ENCODE data around the gene AKAP13.
A peak's percentile ranks its signal among the peaks of the same experiment; 100 is the strongest.
"Not testable (repeated sequence)": the region's sequence is repeated elsewhere in the genome, so short reads cannot be mapped to it uniquely, and the experiment has no call there.

AKAP13 gene

GRCh38 chr15:85414495-85414894 is 34.1 kb downstream of the AKAP13 start:
- no peak for DNase-seq

GRCh38 chr15:85414991-85415390 is 34.6 kb downstream of the AKAP13 start:
- DNase-seq = no peak

GRCh38 chr15:85415783-85416182 is 35.4 kb downstream of the AKAP13 start:
- DNase-seq = no peak

DNA sequence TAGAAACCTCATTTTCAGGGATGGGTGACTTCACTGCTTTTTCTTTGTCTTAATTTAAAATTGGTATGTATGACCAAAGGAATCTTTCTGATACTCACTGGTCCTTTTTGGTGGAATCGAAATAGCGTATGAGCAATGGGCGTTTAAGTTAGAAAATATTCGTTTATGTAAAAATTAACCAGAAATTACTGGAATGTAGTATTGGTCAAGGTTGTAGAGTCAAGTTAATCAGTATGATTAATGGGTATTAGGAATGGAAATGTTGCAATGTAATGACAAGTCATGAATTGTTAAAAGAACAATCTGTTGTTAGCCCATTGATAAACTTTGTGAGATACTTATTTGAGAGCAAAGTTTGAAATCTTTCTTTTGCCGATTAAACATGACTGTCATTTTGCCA is 36.9 kb downstream of the AKAP13 start:
- no peak for DNase-seq

DNA sequence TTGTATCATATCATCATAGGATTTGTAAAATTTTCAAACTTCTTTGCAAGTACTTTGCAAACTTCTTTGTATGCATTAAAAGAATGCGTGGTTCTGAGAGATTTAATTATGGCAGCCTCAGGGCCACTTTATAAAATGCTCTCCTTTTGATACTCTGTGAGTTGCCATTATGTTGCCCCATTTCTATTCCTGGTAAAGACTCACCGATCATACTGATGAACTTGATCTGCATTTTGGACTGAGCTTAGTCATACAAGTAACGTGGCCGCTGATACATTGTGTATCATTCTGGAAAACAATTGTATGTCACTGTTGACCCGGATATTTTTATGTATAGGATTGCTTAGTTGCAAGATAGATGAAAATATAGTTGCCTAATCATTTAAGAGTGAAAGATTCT is 38.8 kb downstream of the AKAP13 start:
- DNase-seq = no peak

DNA sequence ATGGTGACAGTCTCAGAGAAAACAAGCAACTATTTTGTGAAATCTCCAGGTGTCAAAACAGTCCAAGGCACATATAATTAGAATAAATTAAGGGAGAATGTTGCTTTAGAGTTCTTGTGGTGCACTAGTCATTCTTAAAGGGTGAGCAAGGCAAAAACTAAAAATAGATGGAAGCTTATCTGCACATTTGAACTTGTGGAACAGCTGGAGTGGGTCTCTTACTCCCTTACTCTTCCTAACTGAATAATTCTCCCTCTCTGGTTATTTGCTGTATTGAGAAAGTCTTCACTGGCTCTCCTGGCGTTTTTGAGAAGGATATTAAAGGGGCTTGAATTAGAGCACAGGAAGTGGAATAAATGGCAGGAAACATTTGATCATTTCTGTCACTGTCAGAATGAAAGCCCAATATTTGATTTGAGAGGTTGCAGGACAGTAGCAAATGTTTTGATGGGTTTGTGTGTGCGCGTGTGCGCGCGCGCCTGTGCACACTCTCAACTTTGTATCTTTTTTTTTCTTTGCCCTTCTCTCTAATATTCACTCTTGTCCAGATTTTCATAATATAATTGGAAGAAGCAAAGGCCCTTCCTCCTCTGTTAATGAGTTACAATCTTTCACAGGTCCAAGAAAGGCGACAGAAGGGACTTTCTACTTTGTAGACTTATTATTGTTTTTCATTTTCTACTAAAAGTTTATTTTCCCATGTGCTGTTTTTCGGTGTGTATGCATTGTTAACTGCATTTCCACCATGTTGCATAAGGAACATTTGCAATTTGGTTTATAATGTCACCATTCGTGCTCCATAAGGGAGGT is 40.9 kb downstream of the AKAP13 start:
- no peak for DNase-seq

DNA sequence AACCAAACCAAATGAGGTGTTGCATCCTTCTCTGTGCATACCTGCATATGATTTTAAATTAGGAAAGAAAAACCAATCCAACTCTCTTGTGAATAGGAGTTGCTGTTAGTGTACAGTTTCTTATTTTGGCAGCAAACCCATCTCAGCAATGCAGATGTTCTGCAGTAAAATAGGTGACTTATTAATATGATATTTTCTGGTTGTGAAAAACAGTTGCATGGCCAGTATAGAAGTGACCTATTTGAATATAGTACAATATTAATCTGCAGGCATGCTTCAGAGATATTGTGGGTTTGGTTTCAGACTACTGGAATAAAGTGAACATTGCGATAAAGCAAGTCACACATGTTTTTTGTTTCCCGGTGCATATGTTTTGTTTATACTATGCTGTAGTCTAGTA is 42.2 kb downstream of the AKAP13 start:
- no peak for DNase-seq

DNA sequence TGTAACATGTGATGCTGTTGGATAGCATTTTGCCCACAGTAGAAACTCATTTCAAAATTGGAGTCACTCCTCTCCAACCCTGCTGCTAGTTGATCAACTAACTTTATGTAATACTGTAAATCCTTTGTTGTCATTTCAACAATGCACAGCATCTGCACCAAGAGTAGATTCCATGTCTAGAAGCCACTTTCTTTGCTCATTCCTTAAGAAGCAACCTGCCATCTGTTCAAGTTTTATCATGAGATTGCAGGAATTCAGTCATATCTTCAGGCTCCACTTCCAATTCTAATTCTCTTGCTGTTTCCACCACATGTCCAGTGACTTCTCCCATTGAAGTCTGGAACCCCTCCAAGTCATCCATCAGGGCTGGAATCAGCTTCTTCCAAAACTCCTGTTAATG is 42.9 kb downstream of the AKAP13 start:
- no peak for DNase-seq

GRCh38 chr15:85424154-85424553 is 43.8 kb downstream of the AKAP13 start:
- no peak for DNase-seq

GRCh38 chr15:85426481-85426880 is 46.1 kb downstream of the AKAP13 start:
- DNase-seq = no peak

DNA sequence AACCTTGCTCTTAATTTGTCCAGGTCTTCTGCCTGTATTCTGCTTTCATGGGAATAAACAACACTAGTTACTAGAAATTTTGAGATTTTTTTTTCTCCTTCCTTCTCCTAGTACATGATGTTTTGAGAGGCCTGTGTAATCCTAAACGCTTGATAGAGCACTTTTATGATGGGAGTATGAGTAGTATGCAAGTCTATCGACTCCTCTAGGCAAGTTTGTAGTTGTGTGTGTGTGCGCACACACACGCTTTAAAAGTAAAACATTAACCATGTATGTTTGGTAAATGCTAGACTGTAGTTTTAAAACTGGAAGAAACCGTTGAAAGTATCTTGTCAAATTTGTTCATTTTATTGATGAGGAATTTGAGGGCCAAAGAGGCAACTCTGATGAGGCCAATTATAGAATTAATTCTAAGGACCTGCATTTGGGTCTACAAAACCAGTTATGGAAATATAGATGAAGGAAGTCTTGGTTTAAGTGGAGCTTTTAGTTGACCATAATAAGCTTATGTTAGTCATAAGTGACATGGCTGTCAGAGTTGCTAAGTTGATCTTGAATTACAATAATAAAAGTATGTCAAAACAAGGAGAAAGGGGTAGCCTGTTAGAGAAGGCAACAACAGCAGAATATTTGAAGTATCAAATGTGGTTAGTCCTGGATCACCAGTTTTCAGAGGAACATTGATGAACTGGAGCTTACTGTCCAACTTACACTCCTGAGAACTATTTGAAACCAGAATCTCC is 47.1 kb downstream of the AKAP13 start:
- DNase-seq = no peak

GRCh38 chr15:85429522-85429921 is 49.1 kb downstream of the AKAP13 start:
- no peak for DNase-seq

DNA sequence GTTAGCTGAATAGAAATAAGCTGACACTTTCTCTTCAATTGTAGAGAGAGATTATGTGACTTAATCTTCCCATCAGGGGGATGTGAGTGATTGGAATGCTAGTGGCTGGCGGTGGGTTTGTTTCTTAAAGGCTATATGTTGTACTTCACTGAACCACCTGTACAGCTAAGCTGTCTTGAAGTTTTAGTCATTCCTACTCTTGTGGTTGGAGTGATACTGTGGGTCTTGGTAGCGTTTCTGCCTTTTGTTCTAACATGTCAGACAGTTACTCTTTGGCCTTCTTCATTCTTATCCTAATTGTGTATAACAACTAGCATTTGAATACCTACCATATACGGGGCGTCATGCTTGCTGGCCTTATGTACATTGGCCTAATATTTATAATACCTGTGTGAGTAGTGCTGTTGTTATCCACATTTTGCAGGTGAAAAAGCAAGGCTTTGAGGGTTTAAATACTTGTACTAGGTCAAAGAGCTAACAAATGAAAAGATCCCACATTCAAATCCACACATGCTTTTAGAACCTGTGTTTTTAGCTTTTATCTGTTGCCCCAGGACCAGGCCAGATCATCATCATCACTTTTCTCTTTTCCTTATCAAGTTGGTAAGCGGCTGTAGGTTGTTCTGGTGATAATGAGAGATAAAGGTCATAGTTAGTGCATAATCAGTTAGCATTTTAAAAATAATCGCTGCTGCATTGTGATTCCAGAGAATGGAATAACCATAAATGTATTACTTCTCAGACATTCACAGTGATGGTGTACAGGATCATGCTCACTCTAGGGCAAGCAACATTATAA is 50.2 kb downstream of the AKAP13 start:
- no peak for DNase-seq

DNA sequence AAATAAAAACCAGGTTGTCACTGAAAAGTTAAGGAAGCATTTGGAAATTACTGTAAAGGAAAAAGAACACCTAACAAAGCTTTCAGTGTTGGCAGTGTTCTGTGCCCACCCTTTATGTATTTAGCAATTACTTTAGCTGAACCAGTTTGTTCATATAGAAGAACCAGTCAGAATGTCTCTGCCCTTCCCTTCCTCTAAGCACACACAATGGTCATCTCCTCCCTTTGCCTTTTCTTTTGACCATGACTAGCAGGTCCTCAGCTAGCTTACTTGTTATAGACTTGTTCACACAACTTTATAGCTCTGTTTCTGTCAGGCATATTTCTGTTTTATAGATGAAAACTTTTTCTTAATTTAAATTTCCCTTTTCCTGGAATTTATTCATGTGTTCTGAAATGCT is 59.6 kb downstream of the AKAP13 start:
- DNase-seq = no peak

- DNase-seq = no peak
These were observed 60.0 kb downstream of the AKAP13 start for GRCh38 chr15:85440451-85440850.

DNA sequence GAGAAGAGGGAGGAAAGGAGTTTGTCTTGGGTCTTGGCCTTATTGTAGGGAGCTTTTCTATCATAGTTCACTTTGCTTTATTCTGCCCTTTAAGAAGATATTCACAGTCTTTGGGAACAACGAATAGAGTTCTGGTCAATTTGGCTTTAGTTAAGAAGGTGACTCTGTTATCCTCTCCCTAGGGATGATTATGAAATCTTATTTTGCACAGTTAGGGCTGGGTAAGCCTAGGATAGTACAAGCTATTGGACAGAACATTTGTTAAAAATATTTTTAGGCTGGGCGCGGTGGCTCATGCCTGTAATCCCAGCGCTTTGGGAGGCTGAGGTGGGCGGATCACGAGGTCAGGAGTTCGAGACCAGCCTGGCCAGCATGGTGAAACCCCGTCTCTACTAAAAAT is 61.5 kb downstream of the AKAP13 start:
- DNase-seq = not testable (repeated sequence)

DNA sequence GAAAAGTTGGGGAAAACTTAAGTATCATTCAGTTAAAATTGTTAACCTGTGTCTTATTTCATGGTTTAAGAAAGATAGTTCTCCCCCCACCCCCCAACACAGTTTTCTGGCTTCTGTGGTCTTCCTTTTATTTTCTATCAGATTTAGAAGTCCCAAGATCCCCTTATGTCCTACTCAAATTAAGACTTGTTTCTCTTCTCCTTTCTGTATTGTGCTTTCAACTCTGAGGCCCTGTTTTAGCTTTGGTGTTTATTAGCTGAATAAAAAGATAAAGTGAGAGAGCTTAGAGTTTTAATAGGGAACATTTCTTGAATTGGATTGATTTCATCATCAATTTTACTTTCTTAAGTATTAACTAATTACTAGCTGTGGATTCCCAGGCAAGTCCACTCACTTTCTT is 62.6 kb downstream of the AKAP13 start:
- no peak for DNase-seq

DNA sequence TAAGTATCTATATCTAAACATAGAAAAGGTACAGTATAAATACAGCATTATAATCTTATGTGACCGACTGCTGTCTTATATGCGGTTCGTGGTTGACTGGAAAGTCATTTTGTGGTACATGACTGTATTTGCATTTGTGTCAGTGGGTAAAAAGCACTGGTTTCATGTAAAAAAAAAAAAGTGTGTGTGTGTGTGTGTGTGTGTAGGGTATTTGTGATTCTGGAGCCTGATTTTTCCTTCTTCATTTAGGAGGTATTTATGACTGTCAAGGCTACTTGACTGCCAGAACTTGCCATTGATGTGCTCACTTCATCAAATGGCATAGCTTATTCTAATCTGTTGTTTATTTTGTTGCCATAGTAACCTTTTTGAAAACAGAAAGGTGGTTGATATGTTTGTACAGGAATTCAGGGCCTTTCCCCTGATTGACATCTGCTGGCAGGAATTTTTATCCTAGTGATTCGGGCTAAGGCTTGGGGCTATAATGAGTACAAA is 63.2 kb downstream of the AKAP13 start:
- DNase-seq = peak; percentile 68

DNA sequence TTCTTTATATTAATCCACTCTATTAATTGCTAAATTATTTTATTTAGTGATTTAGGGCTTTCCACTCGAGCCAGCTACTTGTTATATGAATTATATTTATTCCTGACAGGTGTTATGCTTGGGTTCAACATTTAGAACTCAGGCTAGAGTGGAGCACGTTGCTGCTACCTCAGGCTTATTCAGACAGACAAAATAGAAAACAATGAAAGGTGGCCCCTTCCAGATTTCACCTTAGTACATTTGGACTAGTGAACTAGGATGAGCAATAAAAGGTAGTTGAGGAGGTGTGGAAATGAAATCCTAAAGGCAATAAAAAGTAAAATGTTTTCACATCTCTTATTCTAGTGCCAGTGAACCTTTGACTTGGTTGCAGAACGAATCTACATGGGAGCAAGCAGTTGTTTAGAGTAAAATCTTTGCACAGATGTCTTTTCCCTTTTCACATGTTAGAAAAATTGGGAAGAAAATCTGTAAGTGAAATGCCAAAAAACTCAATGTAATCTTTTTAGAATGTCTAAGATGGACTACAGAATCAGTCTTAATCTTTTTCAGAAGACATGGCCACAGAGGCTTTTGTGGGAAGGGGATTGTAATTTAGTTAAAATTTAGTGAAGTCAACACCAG is 63.8 kb downstream of the AKAP13 start:
- no peak for DNase-seq

- no peak for DNase-seq
These were observed 65.0 kb downstream of the AKAP13 start for GRCh38 chr15:85445361-85445760.

DNA sequence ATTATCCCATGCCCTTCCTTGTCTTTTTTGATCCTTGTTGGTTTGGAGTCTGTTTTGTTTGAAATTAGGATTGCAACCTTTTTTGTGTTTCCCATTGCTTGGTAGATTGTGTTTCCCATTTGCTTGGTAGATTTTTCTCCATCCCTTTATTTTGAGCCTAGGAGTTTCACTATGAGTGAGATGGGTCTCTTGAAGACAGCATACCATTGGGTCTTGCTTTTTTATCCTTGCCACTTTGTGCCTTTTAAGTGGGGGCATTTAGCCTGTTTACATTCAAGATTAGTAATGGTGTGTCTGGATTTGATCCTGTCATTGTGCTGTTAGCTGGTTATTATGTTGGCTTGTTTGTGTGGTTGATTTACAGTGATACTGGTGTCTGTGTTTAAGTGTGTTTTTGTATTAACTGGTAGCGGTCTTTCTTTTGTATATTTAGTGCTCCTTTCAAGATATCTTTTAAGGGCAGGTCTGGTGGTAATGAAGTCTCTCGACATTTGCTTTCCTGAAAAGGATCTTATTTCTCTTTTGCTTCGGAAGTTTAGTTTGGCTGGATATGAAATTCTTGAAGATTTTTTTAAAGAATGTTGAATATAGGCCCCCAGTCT is 70.8 kb downstream of the AKAP13 start:
- no peak for DNase-seq

DNA sequence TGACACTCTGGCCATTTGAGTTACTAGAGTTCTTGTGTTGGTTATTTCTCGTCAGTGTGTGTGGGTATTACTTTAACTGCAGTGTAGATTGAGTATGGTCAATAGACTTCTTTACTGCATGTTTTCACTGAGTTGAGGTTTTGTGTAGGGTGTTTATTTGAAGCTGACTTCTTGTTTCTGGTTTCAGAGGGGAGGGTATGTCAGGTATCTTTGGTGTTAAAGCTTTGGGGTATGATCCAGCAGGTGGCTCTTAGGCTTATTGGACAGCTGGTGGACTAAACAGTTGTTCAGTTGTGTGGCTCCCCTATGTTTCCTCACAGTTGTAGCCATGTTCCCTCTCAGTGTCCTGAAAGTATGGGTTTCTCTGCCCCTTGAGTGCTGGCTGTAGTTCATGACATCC is 72.0 kb downstream of the AKAP13 start:
- no peak for DNase-seq
